GM19193 (cell line): ENCODE data around the gene ARTN.

Experiments used
- POLR2A ChIP-seq: IDR thresholded peaks from 4 replicates; pipeline ENCODE4 v1.6.1; 2011; ENCODE audit not compliant: insufficient read depth, insufficient read length; ENCODE audit errors: extremely low read depth

ARTN gene, protein sequence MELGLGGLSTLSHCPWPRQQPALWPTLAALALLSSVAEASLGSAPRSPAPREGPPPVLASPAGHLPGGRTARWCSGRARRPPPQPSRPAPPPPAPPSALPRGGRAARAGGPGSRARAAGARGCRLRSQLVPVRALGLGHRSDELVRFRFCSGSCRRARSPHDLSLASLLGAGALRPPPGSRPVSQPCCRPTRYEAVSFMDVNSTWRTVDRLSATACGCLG

DNA sequence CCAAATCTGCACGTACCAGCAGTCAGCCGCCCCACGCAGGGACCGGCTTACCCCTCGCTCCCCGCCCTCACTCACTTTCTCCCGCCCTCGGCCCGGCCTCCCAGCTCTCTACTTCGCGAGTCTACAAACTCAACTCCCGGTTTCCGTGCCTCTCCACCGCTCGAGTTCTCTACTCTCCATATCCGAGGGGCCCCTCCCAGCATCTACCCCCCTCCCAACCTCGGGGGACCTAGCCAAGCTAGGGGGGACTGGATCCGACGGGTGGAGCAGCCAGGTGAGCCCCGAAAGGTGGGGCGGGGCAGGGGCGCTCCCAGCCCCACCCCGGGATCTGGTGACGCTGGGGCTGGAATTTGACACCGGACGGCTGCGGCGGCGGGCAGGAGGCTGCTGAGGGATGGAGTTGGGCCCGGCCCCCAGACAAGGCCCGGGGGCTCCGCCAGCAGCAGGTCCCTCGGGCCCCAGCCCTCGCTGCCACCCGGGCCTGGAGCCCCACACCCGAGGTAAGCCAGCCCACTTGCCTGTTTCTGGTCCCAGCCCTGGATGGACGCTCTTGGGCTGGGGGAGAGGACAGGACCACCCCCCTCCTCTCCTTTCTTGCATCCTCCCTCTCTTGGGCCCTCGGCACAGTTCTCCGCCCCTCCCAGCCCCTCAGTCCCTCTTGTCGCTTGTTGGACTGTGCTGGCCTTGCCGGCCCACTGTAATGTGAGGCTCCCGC is at the start of gene ARTN:
ARTN (plus strand) TSS at position 416 of the 715 bp plus-strand sequence. CDS start 1,856 bp downstream, outside the sequence.
- no peak for TF ChIP-seq POLR2A

DNA sequence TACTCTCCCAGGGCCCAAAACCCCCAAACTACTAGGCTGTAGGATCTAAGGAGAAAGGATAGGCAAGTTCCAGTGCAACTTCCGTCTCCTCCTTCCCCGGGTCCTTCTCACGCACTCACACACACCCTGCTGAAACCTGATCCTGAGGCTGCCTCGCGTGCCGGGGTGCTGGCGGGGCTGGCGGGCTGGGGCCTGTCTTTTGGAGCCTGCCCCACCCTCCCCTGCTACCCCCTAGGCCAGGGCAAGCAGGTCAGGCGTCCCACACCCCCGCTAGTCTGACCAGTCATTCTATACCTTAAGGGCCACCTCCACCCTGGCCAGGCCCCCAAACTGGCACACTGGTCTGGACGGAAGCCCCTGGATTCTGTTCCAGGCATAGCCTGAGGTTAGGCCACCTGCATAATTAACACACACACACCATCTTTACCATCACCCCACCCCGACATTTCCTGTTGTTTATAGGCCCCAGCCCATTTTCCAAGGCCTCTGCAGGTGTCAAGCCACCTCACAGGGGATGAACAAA is 48.3 kb upstream of the ARTN start:
- TF ChIP-seq POLR2A, result no peak

DNA sequence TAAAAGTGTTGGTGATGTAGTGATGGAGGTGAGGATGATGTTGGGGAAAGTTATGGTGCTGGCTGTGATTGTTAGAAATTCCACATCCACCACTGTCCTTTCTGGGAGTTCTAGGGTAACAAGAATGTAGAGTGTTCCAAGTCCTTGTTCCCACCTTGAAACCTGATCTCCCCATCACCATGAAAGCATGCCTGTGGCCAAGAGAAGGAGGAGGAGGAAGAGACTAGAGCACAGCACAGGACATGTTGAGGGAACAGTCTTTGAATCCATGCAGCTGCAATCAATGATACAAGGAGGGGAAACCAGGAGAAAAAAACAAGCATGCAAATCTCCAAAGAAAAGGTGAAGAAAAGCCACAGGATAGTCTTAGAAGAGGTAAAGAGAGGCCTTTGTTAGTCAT is 45.9 kb upstream of the ARTN start:
- no peak for TF ChIP-seq POLR2A

DNA sequence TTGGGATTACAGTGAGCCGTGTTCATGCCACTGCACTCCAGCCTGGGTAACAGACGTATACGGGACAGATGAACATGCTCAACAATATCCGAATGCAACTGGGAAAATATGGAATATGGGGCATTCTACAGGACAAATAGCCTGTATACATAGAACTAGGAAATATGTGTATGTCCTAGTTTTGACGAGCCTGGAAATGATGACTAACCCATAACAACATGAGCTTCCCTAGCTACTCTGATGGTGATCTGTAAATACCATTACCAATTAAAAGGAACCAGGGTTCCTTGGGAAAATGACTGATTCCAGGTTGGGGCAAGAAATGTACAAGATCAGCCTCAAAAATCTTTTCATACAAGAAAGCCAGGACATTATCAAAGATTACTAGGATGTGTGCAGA is 42.8 kb upstream of the ARTN start:
- no peak for TF ChIP-seq POLR2A

DNA sequence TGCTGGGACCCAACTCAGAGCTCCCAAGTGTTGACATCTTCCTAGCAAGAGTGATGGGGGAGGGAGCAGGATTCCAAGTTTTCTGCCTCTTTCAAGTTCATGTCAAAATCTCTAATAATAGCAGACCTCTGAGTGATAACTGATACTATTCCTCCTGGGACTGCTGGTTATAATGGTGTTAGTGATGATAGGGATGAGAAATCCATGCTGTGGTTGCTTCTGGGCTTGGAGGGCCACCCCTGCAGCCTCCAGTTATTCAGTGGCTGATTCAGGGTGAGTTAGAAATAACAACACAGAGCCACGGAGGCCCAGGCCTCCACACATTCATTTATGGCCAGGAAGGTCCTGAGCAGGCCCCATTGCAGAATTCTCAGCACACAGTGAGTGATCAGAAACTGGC is 40.6 kb upstream of the ARTN start:
- TF ChIP-seq POLR2A, result no peak

DNA sequence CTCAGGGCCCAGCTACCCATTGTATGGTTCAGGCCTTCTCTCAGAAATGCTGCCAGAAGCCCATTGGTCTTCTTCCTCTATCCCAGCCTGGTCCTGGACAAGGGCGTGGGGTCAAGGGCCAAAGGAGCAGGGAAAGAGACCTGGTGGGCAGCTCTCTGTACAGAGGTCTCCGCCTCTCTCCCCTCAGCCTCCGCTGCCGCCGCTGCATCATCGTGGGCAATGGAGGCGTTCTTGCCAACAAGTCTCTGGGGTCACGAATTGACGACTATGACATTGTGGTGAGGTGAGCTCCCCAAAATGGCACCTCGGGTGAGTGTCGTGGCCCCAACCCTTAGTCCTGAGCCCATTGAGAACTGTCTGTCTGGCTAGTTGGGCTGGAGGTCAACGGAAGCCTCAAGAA is 34.6 kb upstream of the ARTN start:
- TF ChIP-seq POLR2A, result no peak

DNA sequence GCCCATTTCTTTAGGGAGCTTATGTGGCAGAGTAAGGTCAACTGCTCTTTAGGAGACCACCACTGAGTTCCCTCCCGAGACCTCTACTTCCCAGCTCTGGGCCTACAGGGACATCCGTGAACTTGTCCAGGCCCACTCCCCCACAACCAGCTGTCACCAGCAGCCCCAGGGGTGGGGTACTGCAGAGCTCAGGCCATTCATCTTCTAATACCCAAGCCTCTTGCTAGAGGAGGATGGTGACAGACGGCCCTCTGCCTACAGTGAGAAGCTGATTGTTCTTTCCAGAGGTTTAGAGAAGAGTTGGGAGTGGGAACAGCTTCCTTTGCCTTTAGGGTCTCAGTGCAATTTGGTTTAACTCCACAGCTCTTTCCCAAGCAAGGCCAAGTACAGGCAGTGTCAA is 33.2 kb upstream of the ARTN start:
- TF ChIP-seq POLR2A, result no peak

DNA sequence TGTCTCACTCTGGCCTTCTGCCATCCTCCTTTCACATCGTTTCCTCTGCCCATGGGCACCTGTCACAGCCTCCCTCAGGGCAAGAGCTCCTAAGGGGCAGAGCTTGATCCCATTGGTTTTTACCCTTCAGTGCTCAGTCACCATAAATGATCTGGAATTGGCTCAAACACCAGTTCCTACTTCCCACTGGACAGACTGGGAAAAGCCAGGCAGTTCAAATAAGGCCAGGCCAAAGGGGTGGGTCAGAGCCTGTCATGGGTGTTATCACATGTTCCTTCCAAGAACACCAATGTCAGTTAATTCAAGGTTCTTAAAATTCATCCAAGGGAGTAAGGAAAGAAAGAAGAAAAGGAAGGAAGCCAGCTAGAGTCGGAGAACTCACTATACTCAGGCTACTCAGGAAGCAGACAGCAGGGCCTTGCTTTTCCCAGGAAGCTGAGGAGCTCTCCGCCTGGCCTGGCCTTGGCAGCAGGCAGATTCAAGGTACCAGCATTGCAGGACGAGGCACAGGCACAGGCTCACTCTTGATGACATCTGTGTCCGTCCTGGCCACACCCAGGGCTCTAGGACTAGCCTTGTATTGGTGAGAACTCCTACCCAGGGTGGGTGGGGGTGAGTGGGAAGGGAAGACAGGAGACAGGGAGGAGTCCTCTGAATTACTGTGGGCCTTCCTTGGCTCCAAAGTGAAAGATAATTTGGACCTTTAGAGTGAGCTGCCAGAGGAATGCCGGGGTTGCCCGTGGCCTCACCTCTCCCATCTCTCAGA is 32.2 kb upstream of the ARTN start:
- no peak for TF ChIP-seq POLR2A

DNA sequence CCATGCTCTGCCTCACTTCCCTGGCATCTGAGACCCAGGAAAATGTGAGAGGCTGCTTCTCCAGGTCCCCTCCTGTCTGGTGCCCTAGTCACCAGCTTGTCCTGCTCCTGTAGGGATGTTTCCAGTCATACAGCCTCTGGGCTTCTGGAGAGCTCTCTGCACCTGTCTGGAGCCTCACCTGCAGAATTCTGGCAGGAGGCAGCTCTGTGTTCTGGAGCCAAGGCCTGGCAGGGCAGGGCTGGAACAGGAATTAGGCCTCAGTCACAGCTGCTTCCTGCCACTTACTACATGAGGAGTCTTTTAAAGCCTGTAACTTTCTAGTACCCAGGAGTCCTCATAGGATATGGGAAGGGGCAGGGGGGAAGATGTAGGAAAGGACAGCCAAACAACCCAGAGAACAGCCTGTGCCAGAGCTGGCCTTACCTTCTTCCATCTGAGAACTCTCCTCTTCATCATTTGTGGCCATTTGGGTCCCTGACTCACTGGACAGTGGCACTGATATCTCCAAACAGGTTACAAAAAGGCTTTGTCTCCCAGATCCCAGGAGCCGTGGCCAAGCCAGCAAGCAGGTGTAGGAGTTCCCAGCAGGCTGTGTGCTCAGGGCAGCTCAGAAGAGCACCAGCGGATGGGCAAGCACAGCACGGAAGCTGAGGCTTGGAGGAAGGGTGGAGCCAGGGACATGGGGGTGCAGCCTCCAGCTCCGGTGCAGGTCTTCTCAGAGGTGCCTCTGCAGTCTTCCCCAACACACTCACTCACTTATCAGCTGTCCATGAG is 31.4 kb upstream of the ARTN start:
- no peak for TF ChIP-seq POLR2A

DNA sequence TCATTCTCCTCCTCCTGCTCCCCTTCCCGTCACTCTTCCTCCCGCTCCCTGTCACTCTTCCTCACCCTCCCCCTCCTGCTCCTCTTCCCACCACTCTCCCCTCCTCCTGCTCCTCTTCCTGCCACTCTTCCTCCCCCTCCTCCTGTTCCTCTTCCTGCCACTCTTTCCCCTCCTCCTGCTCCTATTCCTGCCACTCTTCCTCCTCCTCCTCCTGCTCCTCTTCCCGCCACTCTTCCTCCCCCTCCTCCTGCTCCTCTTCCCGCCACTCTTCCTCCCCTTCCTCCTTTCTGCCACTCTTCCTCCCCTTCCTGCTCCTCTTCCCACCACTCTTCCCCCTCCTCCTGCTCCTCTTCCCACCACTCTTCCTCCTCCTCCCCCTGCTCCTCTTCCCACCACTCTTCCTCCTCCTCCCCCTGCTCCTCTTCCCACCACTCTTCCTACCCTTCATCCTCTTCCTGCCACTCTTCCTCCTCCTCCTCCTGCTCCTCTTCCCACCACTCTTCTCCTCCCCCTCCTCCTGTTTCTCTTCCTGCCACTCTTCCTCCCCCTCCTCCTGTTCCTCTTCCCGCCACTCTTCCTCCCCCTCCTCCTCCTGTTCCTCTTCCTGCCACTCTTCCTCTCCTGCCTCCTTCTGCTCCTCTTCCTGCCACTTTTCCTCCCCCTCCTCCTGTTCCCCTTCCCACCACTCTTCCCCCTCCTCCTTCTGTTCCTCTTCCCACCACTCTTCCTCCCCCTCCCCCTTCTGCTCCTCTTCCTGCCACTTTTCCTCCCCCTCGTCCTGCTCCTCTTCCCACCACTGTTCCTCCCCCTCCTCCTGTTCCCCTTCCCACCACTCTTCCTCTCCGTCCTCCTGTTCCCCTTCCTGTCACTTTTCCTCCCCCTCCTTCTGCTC is 28.7 kb upstream of the ARTN start:
- TF ChIP-seq POLR2A, result no peak

DNA sequence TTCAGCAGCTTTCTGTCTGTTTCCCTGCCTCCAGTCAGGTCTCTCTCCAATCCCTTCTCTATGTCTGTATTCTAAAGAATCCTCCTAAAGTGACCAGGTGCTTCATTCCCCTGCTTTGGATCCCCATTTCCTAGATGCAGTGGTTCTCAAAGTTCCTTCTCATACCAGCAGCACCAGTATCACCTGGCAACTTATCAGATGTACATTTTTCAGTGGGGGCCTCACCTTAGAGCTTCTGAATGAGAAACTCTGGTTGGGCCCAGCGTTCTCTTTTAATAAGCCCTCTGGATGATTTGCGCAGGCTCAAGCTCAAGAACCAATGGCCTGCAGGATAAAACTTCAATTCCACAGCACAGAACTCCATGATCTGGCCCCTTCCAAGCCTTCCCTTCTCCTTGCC is 25.4 kb upstream of the ARTN start:
- TF ChIP-seq POLR2A, result no peak

DNA sequence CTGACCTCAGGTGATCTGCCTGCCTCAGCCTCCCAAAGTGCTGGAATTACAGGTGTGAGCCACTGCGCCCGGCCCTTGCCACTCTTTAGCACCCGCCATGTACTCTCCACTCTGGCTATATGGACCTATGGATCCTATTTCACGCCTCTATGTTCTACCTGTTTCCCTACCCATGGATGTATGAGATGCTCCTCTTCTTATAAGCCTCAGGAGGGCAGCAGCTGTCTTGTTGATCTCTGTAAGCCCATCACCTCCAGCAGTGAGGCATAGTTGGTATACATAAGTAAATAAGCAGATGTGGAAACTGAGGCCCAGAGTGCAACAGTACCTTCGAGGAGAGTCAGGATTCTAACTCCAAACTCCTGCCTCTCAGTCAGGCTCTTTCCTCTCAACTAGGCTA is 24.7 kb upstream of the ARTN start:
- TF ChIP-seq POLR2A, result no peak

DNA sequence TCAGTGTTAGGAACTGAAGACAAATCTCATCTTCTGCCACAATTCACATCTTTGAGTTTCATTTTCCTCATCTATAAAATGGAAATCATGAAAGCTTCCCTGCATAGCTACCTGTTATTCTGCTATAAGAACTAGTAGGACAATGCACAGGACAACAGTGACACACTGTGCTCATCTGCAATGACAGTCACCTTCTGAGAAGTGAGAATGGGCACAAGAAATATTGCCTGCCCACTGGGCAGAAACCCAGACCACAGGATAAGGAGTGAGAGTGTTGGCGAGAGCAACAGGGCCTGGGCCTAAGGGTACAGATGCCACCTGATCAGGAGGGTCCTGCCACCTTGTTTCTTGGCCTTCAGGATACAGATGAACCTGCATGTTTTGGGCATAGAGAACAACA is 23.3 kb upstream of the ARTN start:
- TF ChIP-seq POLR2A, result no peak

DNA sequence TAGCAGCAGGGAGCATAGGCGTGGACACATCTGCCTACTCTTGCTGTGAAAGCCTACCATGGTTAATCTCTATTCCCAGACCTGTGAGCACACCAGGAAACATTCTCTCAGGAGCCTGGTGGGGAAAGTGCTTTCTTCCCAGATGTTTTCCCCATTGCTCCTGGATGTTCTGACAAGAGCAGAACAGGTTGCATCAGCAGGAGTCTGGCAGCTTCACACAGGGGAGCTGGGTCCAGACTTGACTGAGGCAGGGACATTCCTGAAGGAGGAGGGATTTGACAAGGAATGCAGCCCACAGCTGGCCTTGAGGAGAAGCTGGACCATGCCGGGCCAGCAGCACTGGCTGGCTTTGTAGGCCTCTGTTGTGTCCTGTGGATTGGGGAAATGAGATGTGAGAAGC is 21.0 kb upstream of the ARTN start:
- no peak for TF ChIP-seq POLR2A
